Ishikawa (cell line): Measurements from ENCODE around the gene TLE4.

Source experiments
- CEBPB ChIP-seq: IDR thresholded peaks from 2 replicates; pipeline ENCODE4 v1.6.1; 2012
- CREB1 ChIP-seq: IDR thresholded peaks from 2 replicates; pipeline ENCODE4 v1.6.1; 2012; ENCODE audit warnings: low read depth
- EGR1 ChIP-seq: IDR thresholded peaks from 2 replicates; pipeline ENCODE4 v1.6.1; 2012
- EP300 ChIP-seq: IDR thresholded peaks from 2 replicates; pipeline ENCODE4 v1.6.1; 2012; ENCODE audit warnings: borderline replicate concordance
- FOXM1 ChIP-seq: IDR thresholded peaks from 2 replicates; pipeline ENCODE4 v1.6.1; 2012; ENCODE audit warnings: low read depth, borderline replicate concordance
- NFIC ChIP-seq: IDR thresholded peaks from 2 replicates; pipeline ENCODE4 v1.6.1; 2012
- RAD21 ChIP-seq: IDR thresholded peaks from 2 replicates; pipeline ENCODE4 v1.6.1; 2012; ENCODE audit warnings: low read depth
- TAF1 ChIP-seq: IDR thresholded peaks from 2 replicates; pipeline ENCODE4 v1.6.1; 2012; ENCODE audit warnings: low read depth, mild to moderate bottlenecking
- TCF12 ChIP-seq: IDR thresholded peaks from 2 replicates; pipeline ENCODE4 v1.6.1; 2012; ENCODE audit warnings: low read depth
- TEAD4 ChIP-seq: IDR thresholded peaks from 2 replicates; pipeline ENCODE4 v1.6.1; 2012
- YY1 ChIP-seq: IDR thresholded peaks from 2 replicates; pipeline ENCODE4 v1.6.1; 2012; ENCODE audit warnings: low read depth
- ZBTB7A ChIP-seq: IDR thresholded peaks from 2 replicates; pipeline ENCODE4 v1.6.1; 2012; ENCODE audit warnings: low read depth
- TF ChIP-seq, protein P1 (sequence below): IDR thresholded peaks from 2 replicates; pipeline ENCODE4 v1.6.1; 2012
- TF ChIP-seq, protein P2 (sequence below): IDR thresholded peaks from 2 replicates; pipeline ENCODE4 v1.6.1; 2012
- TF ChIP-seq, protein P3 (sequence below): IDR thresholded peaks from 2 replicates; pipeline ENCODE4 v1.6.1; 2012; ENCODE audit warnings: low read depth, mild to moderate bottlenecking

TLE4 gene

DNA sequence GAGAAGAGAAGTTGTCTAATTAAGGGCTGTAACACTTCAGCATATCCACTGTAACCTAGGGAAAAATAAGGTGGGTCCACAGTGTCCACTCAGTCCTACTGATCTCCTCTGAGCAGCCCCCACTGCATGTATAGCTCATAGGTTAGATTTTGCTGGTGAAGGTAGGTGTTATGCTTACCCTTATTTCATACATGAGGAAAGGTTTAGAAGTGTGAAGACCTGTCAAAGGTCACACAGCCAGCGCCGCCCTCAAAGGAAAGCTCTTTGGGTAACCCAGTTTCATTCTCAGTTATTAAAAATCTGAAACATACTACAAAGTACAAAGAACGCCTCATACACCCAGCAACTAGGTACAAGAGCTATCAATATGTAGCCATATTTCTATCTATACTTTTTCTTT, 87.2 kb downstream of the TLE4 start:
- TF ChIP-seq, protein P1, sequence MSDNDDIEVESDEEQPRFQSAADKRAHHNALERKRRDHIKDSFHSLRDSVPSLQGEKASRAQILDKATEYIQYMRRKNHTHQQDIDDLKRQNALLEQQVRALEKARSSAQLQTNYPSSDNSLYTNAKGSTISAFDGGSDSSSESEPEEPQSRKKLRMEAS: no peak
- TF ChIP-seq TEAD4 (no peak), CREB1 (no peak), EGR1 (no peak), CEBPB (no peak), FOXM1 (no peak), RAD21 (no peak), NFIC (no peak), ZBTB7A (no peak), TAF1 (no peak), TCF12 (no peak), EP300 (no peak), YY1 (no peak)
- TF ChIP-seq, protein P2, sequence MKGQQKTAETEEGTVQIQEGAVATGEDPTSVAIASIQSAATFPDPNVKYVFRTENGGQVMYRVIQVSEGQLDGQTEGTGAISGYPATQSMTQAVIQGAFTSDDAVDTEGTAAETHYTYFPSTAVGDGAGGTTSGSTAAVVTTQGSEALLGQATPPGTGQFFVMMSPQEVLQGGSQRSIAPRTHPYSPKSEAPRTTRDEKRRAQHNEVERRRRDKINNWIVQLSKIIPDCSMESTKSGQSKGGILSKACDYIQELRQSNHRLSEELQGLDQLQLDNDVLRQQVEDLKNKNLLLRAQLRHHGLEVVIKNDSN: no peak
- TF ChIP-seq, protein P3, sequence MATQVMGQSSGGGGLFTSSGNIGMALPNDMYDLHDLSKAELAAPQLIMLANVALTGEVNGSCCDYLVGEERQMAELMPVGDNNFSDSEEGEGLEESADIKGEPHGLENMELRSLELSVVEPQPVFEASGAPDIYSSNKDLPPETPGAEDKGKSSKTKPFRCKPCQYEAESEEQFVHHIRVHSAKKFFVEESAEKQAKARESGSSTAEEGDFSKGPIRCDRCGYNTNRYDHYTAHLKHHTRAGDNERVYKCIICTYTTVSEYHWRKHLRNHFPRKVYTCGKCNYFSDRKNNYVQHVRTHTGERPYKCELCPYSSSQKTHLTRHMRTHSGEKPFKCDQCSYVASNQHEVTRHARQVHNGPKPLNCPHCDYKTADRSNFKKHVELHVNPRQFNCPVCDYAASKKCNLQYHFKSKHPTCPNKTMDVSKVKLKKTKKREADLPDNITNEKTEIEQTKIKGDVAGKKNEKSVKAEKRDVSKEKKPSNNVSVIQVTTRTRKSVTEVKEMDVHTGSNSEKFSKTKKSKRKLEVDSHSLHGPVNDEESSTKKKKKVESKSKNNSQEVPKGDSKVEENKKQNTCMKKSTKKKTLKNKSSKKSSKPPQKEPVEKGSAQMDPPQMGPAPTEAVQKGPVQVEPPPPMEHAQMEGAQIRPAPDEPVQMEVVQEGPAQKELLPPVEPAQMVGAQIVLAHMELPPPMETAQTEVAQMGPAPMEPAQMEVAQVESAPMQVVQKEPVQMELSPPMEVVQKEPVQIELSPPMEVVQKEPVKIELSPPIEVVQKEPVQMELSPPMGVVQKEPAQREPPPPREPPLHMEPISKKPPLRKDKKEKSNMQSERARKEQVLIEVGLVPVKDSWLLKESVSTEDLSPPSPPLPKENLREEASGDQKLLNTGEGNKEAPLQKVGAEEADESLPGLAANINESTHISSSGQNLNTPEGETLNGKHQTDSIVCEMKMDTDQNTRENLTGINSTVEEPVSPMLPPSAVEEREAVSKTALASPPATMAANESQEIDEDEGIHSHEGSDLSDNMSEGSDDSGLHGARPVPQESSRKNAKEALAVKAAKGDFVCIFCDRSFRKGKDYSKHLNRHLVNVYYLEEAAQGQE: no peak

DNA sequence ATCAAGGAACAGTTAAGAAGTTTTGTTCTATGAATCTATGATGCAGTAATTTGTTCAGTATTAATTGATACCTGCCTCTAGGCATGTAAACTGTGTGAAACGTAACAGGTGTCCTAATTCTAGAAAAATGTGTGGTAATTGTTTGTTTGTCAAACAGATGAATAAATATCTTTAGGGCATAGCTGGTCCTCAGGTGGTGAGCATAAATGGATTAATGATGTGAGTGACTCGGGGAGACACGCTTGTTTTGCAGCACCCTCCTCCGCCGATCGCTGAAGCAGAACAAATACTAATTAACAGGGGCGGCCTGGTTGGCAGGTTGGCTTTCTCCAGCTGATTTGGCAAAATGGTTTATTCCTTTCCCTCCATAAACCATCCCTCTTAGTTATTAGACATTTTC, 88.8 kb downstream of the TLE4 start:
- TF ChIP-seq TAF1: no peak
- TF ChIP-seq ZBTB7A: no peak
- TF ChIP-seq TEAD4: no peak
- TF ChIP-seq CEBPB: no peak
- TF ChIP-seq RAD21: no peak
- TF ChIP-seq, protein P2: no peak
- TF ChIP-seq, protein P3: no peak
- no peak for TF ChIP-seq TCF12
- TF ChIP-seq, protein P1: no peak
- no peak for TF ChIP-seq YY1
- no peak for TF ChIP-seq FOXM1

DNA sequence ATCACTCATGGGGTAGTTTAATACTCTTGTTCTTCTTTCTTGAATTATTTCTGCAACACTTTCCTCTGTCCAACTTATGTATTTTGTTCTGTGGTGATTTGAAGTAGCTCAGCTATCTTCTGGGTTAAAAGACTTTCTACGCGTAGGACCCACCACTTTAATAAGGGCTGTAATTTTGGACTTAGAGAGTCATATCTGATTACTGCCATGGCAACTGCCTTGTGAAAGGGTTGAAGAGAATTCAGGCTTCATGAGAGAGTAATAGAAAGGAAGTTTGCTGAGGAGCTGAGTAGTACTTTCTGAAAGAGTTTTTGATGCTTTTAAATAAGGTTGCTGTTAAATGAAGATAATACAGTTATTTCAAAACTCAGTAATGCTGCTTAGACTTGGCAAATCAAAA, 89.5 kb downstream of the TLE4 start:
- TF ChIP-seq TCF12 (no peak), TEAD4 (no peak)

DNA sequence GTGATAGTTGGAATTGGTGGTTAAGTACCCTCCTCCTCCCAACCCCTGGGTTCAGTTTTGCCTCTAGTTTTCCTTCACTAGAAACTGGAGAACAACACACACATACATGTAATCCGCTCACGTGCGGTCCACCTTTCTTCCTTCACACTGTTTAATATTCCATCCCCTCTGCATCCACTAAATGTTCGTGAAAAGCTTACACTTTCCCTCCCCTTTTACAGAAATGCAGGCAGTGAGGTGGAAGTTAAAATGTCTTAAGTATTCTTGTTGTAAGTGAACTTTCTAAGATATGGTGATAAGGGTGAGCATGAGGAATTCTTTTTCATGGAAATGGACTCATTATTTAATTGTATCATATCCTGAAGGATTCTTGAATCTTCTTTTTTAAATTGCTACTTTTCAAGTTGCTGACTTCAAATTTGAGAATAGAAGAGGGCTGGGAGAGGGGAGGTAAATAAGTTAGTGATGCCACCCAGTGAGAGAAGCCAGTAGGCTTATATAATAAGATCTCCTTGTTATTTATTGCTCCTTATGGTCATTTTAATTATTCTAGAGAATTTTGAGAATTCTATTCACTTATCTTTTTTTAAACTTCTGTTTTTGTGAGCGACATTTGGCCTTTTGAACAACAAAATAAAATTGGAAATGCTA, 90.2 kb downstream of the TLE4 start:
- TF ChIP-seq TAF1 (no peak), CEBPB (no peak), ZBTB7A (no peak), TCF12 (no peak), NFIC (no peak), FOXM1 (no peak), CREB1 (no peak), EGR1 (no peak), YY1 (no peak), EP300 (no peak), TEAD4 (no peak)
- TF ChIP-seq, protein P2: no peak
- TF ChIP-seq, protein P1: no peak
- TF ChIP-seq, protein P3: no peak
